SK-N-MC (cell line): ENCODE data around the gene MYO1D.

ENCODE experiments used
- EZH2 ChIP-seq: fragments of 200-600 bp; sonication (generic); IDR thresholded peaks from one replicate; pipeline ENCODE4 v1.6.1; 2017; ENCODE audit warnings: antibody characterized with exemption
- FOXP2 ChIP-seq: optimal IDR thresholded peaks from 2 replicates; pipeline ENCODE3; 2011; ENCODE audit warnings: mild to moderate bottlenecking, moderate library complexity; ENCODE audit not compliant: insufficient read depth; ENCODE audit errors: extremely low read length, control extremely low read depth
- POLR2AphosphoS5 ChIP-seq: IDR thresholded peaks from 2 replicates; pipeline ENCODE4 v1.6.1; 2012; ENCODE audit warnings: mild to moderate bottlenecking, low read depth, low read length, borderline replicate concordance

GRCh38 chr17:32626379-32626791 lies 250.5 kb downstream of the MYO1D start:
- TF ChIP-seq POLR2AphosphoS5: no peak
- TF ChIP-seq EZH2: no peak
- TF ChIP-seq FOXP2: no peak
